HG03066 (cell line): Measurements from ENCODE around the gene GPC6.

Experiments used
- ATAC-seq: cut with Tn5 transposase; IDR thresholded peaks from one replicate; pipeline ENCODE4 v1.9.1; 2021; ENCODE audit warnings: low read depth; ENCODE audit not compliant: unreplicated experiment

GPC6 gene

GRCh38 chr13:93539914-93540313 lies 313.3 kb downstream of the GPC6 start:
- no peak for ATAC-seq

- no peak for ATAC-seq
These were observed 321.3 kb downstream of the GPC6 start for GRCh38 chr13:93547886-93548285.

DNA sequence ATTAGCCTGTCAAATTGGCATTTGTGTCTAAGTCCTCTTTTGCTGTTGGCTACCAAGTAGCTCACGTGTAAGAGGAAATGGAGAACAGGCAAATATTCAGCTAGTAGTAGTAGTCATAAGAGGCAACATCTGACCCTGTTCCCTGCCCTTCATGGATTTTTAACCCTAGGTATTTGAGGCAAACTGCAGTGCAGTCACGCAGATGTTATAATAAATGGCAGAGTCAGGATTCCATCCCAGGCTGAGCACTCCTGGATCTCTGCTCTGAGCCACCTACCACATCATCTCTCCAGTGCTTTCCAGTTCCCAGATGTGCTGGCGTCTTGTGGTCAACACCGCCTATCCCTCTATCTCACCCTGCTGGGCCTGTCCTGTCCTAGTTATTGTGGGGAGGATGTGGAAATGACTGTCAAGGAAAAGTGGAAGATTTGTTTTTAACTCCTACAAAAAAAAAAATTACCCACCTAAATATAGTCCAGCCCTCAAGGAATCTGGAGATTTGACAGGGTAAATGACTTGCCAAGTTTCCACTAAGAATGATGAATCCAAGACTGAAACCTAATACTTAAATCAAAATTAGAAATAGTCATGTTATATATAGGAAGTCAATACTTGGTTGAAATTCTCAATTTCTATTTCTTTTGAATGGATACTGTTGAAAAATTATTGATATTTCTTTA lies 322.9 kb downstream of the GPC6 start:
- ATAC-seq: no peak

DNA sequence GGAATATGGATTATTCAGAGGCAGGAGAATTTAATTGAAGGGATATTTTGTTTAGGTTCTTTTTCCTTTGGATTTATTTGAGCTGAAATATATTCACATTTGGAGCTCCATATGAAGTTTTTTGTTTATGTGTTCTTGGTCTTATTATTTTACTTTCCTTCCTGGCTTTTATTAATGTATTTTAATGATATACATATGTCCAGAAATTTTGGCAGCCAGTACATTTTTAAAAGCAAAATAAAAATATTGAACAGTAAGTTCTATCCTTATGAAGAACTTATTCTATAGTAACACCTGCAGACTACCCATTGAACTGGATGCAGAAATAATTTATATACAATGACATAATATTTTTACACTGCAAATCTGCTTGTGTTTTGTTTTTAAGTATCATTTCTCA lies 323.6 kb downstream of the GPC6 start:
- ATAC-seq: no peak

GRCh38 chr13:93552596-93552995 lies 326.0 kb downstream of the GPC6 start:
- ATAC-seq: no peak

DNA sequence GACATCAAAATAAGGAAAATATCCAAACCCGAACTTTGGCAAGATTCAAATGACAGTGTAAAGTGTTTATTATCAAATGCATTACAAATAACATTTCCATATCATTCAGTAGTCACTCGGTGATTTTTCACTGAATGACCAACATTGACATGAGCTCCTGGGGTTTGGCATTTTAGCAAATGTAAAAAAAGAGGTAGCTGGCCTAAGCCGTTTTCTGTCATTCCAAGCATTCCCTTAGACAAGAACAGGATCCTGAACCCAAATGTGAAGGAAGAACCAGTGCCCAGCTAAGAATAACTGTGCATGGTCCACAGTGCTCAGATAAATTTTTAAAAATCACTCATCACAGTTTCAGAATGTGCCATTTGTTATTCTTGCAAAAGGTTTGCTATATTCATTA lies 327.9 kb downstream of the GPC6 start:
- no peak for ATAC-seq

- no peak for ATAC-seq
These were observed 332.0 kb downstream of the GPC6 start for GRCh38 chr13:93558637-93559036.

- ATAC-seq: no peak
These were observed 333.1 kb downstream of the GPC6 start for GRCh38 chr13:93559718-93560117.

DNA sequence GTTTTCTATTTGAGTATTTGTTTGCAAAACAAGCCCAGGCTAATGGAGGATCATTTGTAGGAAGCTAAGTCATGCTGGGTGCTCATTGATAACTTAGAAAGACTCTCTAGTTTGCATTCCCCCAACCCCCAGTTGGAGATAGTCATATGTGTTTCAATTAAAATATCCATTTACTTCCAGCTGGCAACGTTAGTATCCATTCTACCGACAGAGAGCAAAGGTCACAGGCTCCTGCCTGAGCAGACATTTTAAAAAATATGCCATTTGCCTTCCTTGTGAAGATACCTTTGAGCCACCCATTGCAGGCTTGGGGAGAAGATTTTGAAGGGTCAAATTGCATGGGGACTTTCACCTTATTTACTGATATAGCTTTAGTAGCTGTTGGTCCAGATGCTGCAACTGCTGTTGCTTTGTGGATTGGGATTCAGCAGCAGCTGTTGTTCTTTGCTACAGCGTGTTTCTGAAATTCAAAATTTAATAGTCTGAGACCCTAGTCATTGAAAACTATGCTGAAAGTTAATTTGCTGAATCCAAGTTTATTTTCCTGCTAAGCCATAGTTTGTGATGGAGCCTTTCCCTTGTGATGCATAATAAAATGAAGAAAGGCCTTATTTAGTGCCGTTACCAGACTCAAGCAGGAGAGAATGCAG lies 335.1 kb downstream of the GPC6 start:
- ATAC-seq: no peak

DNA sequence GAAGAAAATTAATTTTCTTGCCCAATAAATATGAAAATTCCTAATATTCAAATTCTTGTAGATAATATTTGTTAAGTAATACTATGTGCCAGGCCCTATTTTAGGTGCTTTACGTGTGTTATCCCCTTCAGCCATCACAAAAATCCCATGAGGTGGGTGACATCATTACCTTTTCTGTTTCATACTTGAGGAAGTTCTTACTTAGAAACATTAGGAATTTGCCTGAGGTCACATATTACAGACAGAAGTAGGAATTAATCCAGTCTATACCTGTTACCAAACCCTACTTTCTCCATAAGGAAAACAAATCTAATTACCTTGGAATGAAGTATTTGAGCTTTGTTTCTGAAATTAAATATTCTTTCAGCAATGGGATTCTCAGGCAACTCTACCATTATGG lies 336.1 kb downstream of the GPC6 start:
- ATAC-seq: no peak

GRCh38 chr13:93577105-93577504 lies 350.5 kb downstream of the GPC6 start:
- no peak for ATAC-seq

- ATAC-seq: no peak
These were observed 363.2 kb downstream of the GPC6 start for GRCh38 chr13:93589788-93590187.

GRCh38 chr13:93603043-93603442 lies 376.4 kb downstream of the GPC6 start:
- ATAC-seq: no peak

- ATAC-seq: no peak
These were observed 388.2 kb downstream of the GPC6 start for GRCh38 chr13:93614776-93615175.

GRCh38 chr13:93620181-93620765 lies 393.7 kb downstream of the GPC6 start:
- ATAC-seq: no peak

- ATAC-seq: no peak
These were observed 394.4 kb downstream of the GPC6 start for GRCh38 chr13:93621051-93621450.

DNA sequence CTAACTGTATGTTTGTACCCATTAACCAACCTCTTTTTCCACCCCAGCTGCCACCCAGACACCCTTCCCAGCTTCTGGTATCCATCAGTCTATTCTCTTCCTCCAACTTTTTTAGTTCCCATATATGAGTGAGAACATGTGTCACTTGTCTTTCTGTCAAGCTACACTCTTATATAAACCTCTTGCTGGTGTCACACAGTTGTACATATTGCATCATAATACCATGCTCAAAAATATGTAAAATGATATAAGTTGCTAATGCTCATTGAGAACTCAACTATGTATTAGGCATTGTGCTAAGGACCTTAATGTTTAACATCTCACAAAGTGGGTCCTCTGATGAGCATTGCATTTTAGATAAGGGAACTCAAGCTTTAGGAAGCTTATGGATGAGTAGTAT lies 395.4 kb downstream of the GPC6 start:
- ATAC-seq: no peak

- ATAC-seq: no peak
These were observed 397.7 kb downstream of the GPC6 start for GRCh38 chr13:93624311-93624777.

- ATAC-seq: no peak
These were observed 398.9 kb downstream of the GPC6 start for GRCh38 chr13:93625536-93625935.

DNA sequence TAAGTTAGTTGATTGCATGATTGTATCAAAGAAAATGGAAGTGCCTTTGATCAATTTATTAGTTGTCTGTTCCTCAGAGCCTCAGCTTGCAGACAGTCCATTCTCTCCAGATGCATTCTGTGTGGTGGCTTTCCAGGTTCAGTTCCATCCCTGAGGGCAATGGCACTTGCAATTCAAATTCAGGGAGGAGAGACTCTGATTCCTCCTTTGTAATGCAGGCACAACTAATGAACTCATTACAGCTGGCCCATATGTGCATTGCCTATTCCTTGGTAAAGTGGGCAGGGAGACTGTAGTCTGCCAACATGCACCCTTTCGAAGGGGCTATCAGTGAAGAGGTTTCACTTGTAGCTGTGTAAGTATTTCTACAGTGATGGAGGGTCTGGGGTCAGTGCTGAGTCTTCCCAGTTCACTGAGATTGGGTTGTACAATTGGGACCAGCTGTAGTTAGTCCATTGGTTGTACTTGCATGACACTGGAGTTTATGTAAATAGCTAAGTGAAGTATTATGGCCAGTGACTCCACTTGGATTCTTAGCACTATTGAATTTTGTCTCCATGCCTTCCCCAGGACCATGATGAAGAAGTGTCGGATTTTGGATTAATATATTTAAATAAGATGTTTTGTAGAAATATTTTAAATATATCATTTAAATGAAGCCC lies 401.7 kb downstream of the GPC6 start:
- no peak for ATAC-seq

GRCh38 chr13:93635616-93636032 lies 409.0 kb downstream of the GPC6 start:
- ATAC-seq: no peak
